ENCODE measurements around the gene CC2D2A. TPM values are rescaled to one million over a fixed set of nuclear protein-coding genes. Genes with fewer than 3 reads are reported as not detected.

CC2D2A gene
- total and polyA plus RNA-seq, 2 of the 13 experiments (the other 11 are each of a cell fraction or from before 2014, with no cell fraction given), result 4.2 to 7.2 TPM

DNA sequence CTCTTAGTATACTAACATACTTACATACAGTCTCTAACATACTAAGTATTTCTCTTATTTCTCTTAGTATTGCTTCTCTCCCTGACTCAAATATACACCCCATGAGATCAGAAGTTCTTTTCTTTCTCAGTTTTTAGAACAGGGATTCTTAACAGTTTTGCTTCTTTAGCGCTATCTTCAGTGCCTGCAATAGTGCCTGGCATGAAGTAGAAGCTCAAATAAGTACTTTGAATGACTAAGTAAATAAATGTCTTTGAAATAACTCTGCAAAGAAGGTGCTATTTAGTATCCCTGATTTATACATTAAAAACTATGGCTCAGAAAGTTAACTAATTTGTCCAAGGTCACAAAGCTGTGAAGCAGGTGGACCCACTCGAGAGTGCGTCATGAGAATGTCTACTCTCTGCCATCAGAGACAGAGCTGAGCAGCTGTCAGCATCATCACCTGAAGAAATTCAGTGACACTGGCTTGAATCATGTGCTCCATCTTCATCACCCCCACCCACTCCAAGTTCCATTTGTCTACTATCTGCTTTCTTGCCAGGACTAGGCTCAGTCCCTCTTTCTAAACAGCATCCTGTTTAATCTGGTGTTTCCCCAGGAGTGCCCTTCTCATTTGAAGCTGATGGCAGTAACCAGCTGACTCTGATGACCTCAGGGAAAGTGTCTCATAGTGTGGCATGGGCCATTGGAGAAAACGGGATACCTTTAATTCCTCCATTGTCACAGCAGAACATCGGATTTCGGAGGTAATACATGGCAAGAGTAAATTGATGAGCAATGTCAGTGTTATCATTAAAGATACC, 83.1 kb downstream of the CC2D2A start (continued):
- TF ChIP-seq, protein P1, sequence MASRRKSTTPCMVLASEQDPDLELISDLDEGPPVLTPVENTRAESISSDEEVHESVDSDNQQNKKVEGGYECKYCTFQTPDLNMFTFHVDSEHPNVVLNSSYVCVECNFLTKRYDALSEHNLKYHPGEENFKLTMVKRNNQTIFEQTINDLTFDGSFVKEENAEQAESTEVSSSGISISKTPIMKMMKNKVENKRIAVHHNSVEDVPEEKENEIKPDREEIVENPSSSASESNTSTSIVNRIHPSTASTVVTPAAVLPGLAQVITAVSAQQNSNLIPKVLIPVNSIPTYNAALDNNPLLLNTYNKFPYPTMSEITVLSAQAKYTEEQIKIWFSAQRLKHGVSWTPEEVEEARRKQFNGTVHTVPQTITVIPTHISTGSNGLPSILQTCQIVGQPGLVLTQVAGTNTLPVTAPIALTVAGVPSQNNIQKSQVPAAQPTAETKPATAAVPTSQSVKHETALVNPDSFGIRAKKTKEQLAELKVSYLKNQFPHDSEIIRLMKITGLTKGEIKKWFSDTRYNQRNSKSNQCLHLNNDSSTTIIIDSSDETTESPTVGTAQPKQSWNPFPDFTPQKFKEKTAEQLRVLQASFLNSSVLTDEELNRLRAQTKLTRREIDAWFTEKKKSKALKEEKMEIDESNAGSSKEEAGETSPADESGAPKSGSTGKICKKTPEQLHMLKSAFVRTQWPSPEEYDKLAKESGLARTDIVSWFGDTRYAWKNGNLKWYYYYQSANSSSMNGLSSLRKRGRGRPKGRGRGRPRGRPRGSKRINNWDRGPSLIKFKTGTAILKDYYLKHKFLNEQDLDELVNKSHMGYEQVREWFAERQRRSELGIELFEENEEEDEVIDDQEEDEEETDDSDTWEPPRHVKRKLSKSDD (CRISPR knock-in tag; IDR thresholded peaks at IDR 0.05; ENCODE audit: low read depth), result no peak
- TF ChIP-seq, protein P2, sequence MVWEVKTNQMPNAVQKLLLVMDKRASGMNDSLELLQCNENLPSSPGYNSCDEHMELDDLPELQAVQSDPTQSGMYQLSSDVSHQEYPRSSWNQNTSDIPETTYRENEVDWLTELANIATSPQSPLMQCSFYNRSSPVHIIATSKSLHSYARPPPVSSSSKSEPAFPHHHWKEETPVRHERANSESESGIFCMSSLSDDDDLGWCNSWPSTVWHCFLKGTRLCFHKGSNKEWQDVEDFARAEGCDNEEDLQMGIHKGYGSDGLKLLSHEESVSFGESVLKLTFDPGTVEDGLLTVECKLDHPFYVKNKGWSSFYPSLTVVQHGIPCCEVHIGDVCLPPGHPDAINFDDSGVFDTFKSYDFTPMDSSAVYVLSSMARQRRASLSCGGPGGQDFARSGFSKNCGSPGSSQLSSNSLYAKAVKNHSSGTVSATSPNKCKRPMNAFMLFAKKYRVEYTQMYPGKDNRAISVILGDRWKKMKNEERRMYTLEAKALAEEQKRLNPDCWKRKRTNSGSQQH (CRISPR knock-in tag; IDR thresholded peaks at IDR 0.05; ENCODE audit: low read depth), result no peak
- TF ChIP-seq FLYWCH1 (CRISPR knock-in tag; IDR thresholded peaks at IDR 0.05), result no peak
- TF ChIP-seq UBTF (CRISPR knock-in tag; IDR thresholded peaks at IDR 0.05), result no peak
- TF ChIP-seq, protein P3, sequence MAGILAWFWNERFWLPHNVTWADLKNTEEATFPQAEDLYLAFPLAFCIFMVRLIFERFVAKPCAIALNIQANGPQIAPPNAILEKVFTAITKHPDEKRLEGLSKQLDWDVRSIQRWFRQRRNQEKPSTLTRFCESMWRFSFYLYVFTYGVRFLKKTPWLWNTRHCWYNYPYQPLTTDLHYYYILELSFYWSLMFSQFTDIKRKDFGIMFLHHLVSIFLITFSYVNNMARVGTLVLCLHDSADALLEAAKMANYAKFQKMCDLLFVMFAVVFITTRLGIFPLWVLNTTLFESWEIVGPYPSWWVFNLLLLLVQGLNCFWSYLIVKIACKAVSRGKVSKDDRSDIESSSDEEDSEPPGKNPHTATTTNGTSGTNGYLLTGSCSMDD (CRISPR knock-in tag; IDR thresholded peaks at IDR 0.05), result no peak
- TF ChIP-seq RFX5 (IDR thresholded peaks at IDR 0.05; ENCODE audit: low read depth, low read length), result no peak
